A549 treated with dexamethasone at 1 μM for 4 hours (cell line): ENCODE measurements around the gene CCDC73. TPM values are rescaled to one million over a fixed set of nuclear protein-coding genes. Genes with fewer than 3 reads are reported as not detected.

Source experiments
- total RNA-seq: library from RNA; stranded (reverse); fragments of 200-300 nt; extraction: Qiagen RNA extraction; gene quantifications from 5 replicates; pipeline ENCODE4 v1.2.3, GENCODE V29; 2022

Gene CCDC73
- total RNA-seq: 0.03 to 0.04 TPM in 2 of 5 replicates, not detected in the others

GRCh38 chr11:32794439-32794838 lies at the start of gene CCDC73:
Gene CCDC73 (minus strand): TSS chr11:32794662. CDS start chr11:32760243, 34,419 bp downstream.

GRCh38 chr11:32829680-32830412 lies 35.4 kb upstream of the CCDC73 start, which contains the start of gene PRRG4:
Gene PRRG4 (plus strand): TSS chr11:32829927. CDS start chr11:32830530, 603 bp downstream.

GRCh38 chr11:32583459-32584271 lies 210.8 kb downstream of the CCDC73 start, which contains the start of gene EIF3M:
Gene EIF3M (plus strand): TSS chr11:32583831. CDS start chr11:32583888, 57 bp downstream.

Other genes with a start within 250 kb of the CCDC73 start
- gene EIF3M, start 210.8 kb downstream of the CCDC73 start, total RNA-seq: 400 to 458 TPM (median 442 TPM) in 5 replicates
- 1.9 to 2.5 TPM (median 2.1 TPM) in 5 replicates for gene PRRG4, start 35.3 kb upstream of the CCDC73 start, total RNA-seq
- gene QSER1, start 98.1 kb upstream of the CCDC73 start, total RNA-seq: 12.5 to 24.1 TPM (median 21.2 TPM) in 5 replicates
- 6.8 to 7.8 TPM (median 7.0 TPM) in 5 replicates for gene DEPDC7, start 221.2 kb upstream of the CCDC73 start, total RNA-seq
- 18.5 to 29.2 TPM (median 24.3 TPM) in 5 replicates for gene TCP11L1, start 244.9 kb upstream of the CCDC73 start, total RNA-seq